ENCODE results near the gene SEC23IP.

Gene SEC23IP

GRCh38 chr10:119947300-119947699 is 54.8 kb downstream of the SEC23IP start:
- DNase-seq, result no peak

- no peak for DNase-seq
Measured at GRCh38 chr10:119957451-119957850, 64.9 kb downstream of the SEC23IP start.

GRCh38 chr10:119962837-119963236 is 70.3 kb downstream of the SEC23IP start:
- DNase-seq, result no peak

- DNase-seq, result no peak
Measured at GRCh38 chr10:119967066-119967465, 74.5 kb downstream of the SEC23IP start.

- no peak for DNase-seq
Measured at GRCh38 chr10:119969609-119970008, 77.1 kb downstream of the SEC23IP start.

- DNase-seq, result no peak
Measured at GRCh38 chr10:119970107-119970506, 77.6 kb downstream of the SEC23IP start.

GRCh38 chr10:119970963-119971362 is 78.4 kb downstream of the SEC23IP start:
- DNase-seq, result no peak

- no peak for DNase-seq
Measured at GRCh38 chr10:119973281-119973680, 80.8 kb downstream of the SEC23IP start.

- no peak for DNase-seq
Measured at GRCh38 chr10:119976421-119976820, 83.9 kb downstream of the SEC23IP start.

- no peak for DNase-seq
Measured at GRCh38 chr10:119980956-119981750, 88.6 kb downstream of the SEC23IP start.

GRCh38 chr10:119981826-119982225 is 89.3 kb downstream of the SEC23IP start:
- no peak for DNase-seq

- DNase-seq, result no peak
Measured at GRCh38 chr10:119988333-119988732, 95.8 kb downstream of the SEC23IP start.

GRCh38 chr10:119989966-119990365 is 97.4 kb downstream of the SEC23IP start:
- DNase-seq, result no peak

GRCh38 chr10:119991066-119991465 is 98.5 kb downstream of the SEC23IP start:
- no peak for DNase-seq

- no peak for DNase-seq
Measured at GRCh38 chr10:119991816-119992215, 99.3 kb downstream of the SEC23IP start.
